K562 (cell line): ENCODE measurements around the gene KIF26B.

Source experiments
- CTCF ChIP-seq, 3 experiments: IDR thresholded peaks in 2 of 3; conservative IDR thresholded peaks in 1 of 3; 2 replicates each; pipeline ENCODE4 v1.5.1; 2011 to 2012; ENCODE audit warnings: low read length in 3 of 3, mild to moderate bottlenecking in 3 of 3, control low read depth in 2 of 3, improper control_type of control experiment in 1 of 3, inconsistent platforms in 1 of 3, low read depth in 1 of 3, mixed read lengths in 1 of 3, moderate library complexity in 1 of 3; ENCODE audit not compliant: insufficient read depth in 2 of 3
- ERF ChIP-seq: fragments of 450-650 bp; formaldehyde crosslinking; IDR thresholded peaks from 2 replicates; pipeline ENCODE4 v1.4.0; 2020; ENCODE audit warnings: mild to moderate bottlenecking, mixed read lengths
- EZH2 ChIP-seq: IDR thresholded peaks from 2 replicates; pipeline ENCODE4 v1.6.1; 2012; ENCODE audit warnings: low read depth, mild to moderate bottlenecking, inconsistent platforms, low read length, borderline replicate concordance
- MAX ChIP-seq: sonication (generic); formaldehyde crosslinking; IDR thresholded peaks from 2 replicates; pipeline ENCODE4 v1.9.0; 2022; ENCODE audit warnings: mild to moderate bottlenecking, missing genetic modification reagents
- SAP30 ChIP-seq: fragments of 200-600 bp; sonication (generic); IDR thresholded peaks from 2 replicates; pipeline ENCODE4 v1.6.1; 2012; ENCODE audit warnings: borderline replicate concordance, low read depth, mild to moderate bottlenecking, moderate library complexity, low read length, control low read depth, inconsistent platforms; ENCODE audit not compliant: insufficient read depth, poor library complexity, severe bottlenecking

- no peak for TF ChIP-seq ERF
- no peak for TF ChIP-seq EZH2
- TF ChIP-seq CTCF (IDR thresholded peaks at IDR 0.05 in 2 of 3, conservative IDR thresholded peaks at IDR 0.05 in 1 of 3; ENCODE audit: insufficient read depth in 2 of 3, low read depth in 1 of 3, low read length in 3 of 3) = no peak
- no peak for TF ChIP-seq MAX (CRISPR knock-in tag)
- no peak for TF ChIP-seq SAP30
Measured at GRCh38 chr1:245248231-245248731, 93.5 kb downstream of the KIF26B start.
